ENCODE data around the gene IL11. TPM values are rescaled to one million over a fixed set of nuclear protein-coding genes. Genes with fewer than 3 reads are reported as not detected.
A peak's percentile ranks its signal among the peaks of the same experiment; 100 is the strongest.

The IL11 gene
- total and polyA plus RNA-seq, 2 of the 13 experiments (the other 11 are each of a cell fraction or from before 2014, with no cell fraction given) = 2.5 to 2.9 TPM

- TF ChIP-seq DZIP1 (CRISPR knock-in tag; IDR thresholded peaks at IDR 0.05) (no peak), SOX5 (CRISPR knock-in tag; IDR thresholded peaks at IDR 0.05; ENCODE audit: borderline replicate concordance) (peak; percentile 64), PHF8 (CRISPR knock-in tag; IDR thresholded peaks at IDR 0.05) (peak; percentile 56; the same call in 1 of the 2 replicates), SSRP1 (CRISPR knock-in tag; IDR thresholded peaks at IDR 0.05) (0 out of 2 replicates have a peak, but pooled peaks have one; percentile 79), KDM2A (CRISPR knock-in tag; IDR thresholded peaks at IDR 0.05; ENCODE audit: borderline replicate concordance, low read depth) (peak; percentile 44; the same call in 1 of the 2 replicates), ZNF580 (CRISPR knock-in tag; IDR thresholded peaks at IDR 0.05; ENCODE audit: borderline replicate concordance, low read depth) (peak; percentile 49; the same call in 1 of the 2 replicates), ZNF547 (CRISPR knock-in tag; IDR thresholded peaks at IDR 0.05) (peak; percentile 38; the same call in 1 of the 2 replicates), SNAPC4 (CRISPR knock-in tag; IDR thresholded peaks at IDR 0.05) (0 out of 2 replicates have a peak, but pooled peaks have one; percentile 37), NFKBIZ (CRISPR knock-in tag; IDR thresholded peaks at IDR 0.05) (no peak), TFAP4 (IDR thresholded peaks at IDR 0.05; ENCODE audit: borderline replicate concordance, low read depth) (peak; percentile 90; the same call in 1 of the 2 replicates), CENPBD1 (CRISPR knock-in tag; IDR thresholded peaks at IDR 0.05; ENCODE audit: borderline replicate concordance, low read depth) (no peak), ZSCAN5A (CRISPR knock-in tag; IDR thresholded peaks at IDR 0.05; ENCODE audit: borderline replicate concordance) (0 out of 2 replicates have a peak, but pooled peaks have one; percentile 61), ZNF878 (CRISPR knock-in tag; IDR thresholded peaks at IDR 0.05) (peak; percentile 74; the same call in 1 of the 2 replicates), MAZ (IDR thresholded peaks at IDR 0.05; ENCODE audit: borderline replicate concordance, low read depth, low read length) (no peak), MAZ (CRISPR knock-in tag; IDR thresholded peaks at IDR 0.05; ENCODE audit: low read depth) (peak; percentile 39; the same call in 1 of the 2 replicates), ERF (CRISPR knock-in tag; IDR thresholded peaks at IDR 0.05) (peak; percentile 67; the same call in 1 of the 2 replicates), MEIS1 (CRISPR knock-in tag; IDR thresholded peaks at IDR 0.05; ENCODE audit: borderline replicate concordance) (no peak), ZKSCAN5 (CRISPR knock-in tag; IDR thresholded peaks at IDR 0.05) (no peak), NCOA2 (CRISPR knock-in tag; IDR thresholded peaks at IDR 0.05) (peak; percentile 50; the same call in 1 of the 2 replicates), ZNF124 (CRISPR knock-in tag; IDR thresholded peaks at IDR 0.05) (no peak)
Measured at GRCh38 chr19:55333870-55334269, 36.4 kb downstream of the IL11 start (continued).
